Measurements from ENCODE around the gene APOM.
A peak's percentile ranks its signal among the peaks of the same experiment; 100 is the strongest.

The APOM gene

DNA sequence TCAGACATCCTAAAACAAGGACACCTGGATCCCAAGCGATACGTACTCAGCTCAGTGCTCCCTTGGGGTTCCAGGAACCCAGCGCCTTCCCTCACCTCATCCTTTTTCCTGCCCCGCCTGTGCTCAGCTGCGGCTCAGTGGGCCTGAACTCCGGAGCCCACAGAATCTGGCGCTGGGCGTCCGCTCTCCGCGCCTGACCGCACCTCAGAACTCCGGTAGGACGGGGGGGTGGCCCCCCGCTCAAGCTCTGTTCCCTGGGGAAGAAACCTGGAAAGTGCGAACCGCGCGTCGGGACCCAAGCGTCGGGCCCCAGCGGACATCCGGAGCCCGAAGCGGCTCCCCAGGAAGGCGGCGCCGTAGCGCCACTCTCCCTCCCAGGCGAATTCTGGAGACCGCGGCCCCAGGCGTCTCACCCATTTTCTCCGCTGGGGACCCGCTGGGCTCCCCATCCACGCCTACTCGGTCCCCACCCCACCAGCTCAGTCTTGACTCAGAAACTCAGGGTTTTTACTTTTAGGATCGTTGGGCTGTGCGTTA is 25.5 kb downstream of the APOM start:
- DNase-seq: peak; percentile 51

DNA sequence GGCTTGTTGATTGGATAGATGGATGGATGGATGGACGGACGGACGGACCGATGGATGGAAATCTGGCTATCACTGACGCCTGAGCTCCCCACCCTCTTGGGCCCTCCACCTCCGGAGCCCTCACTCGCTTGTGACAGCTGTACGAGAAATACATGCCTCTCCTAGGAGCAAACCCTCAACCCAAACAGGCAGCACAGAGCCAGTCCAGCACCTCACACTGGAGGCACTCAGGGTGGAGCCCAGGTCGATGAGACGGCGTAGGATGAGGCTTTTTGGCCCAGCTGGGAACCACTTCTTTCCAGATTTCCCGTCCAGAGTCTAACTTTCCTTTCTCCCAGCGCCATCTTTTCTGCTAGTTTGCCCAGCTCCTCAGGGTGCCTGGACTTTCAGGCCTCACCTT is 27.9 kb downstream of the APOM start:
- no peak for DNase-seq

DNA sequence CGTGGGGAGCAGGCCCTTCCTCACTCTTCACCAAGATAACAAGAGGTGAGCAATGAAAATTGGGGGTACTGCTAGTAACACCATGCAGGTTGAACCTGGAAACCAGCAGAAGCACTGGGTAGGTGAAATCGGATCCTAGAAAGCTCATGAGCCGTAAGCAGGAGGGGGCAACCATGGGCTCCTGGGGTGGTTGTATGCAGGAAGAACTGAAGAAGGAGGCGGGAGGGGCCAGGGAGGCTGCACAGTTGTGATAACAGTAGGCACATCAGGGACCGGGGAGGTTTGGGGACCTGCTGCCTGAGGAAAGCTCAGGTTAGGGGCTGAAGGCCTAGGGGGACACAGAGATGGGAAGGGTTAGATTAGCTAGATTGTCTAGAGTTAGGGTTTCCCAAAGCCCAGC is 30.8 kb downstream of the APOM start:
- DNase-seq: no peak

DNA sequence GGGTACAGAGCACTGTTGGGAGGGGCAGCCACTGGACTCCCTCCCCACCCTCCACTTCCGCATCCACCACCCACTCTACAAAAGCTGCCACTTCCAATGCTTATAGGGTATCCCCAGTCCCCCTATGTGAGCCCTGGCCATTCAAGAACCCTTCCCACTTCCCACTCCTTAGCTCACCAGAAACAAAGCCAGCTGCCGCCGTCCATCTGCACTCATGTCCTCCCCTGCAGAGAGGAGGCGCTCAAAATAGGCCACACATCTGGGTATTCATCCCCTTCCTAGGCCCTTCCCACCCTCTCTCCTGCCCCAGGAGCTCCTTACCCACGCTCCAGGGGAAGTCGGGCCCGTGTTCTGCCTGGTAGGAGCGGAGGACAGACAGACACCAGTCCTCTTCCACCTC is 31.6 kb downstream of the APOM start:
- no peak for DNase-seq

DNA sequence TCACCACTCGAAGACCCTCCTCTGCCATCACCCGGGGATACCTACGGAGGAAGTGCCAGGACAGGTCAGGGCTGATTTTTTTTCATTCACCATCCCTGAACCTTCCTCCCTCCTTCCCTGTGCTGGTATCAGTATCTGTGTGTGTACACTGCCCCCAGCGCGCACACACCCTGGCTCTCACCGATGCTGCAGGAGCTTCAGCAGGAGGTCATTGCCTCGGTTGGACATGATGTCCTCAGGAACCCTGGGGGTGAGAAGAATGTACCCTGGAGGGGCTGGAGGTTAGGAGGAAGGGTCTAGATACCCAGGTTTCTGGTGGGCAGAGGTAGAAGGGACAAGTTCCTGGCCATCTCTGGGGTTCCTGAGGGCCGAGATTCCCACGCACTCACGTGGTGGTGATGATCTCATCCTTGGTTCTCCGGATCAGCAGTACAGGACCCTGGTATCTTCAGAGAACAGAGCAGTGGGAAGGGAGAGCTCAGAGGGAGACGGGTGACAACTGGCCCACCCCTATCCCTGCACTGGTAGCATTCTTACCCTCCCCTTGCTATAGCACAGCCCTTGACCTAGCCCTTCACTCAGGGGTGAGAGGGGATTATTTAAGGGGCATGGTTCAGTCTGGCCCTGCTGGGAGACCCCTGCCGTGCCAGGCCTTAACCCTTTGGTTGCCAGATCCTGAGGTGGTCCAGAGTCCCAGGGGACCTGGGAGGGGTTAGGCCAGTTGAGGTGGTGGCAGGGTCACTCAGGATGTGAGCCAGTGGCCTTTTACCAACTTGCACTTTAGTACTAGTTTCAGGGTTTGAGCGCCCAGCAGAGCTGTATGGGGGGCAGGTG is 32.4 kb downstream of the APOM start:
- DNase-seq: no peak

DNA sequence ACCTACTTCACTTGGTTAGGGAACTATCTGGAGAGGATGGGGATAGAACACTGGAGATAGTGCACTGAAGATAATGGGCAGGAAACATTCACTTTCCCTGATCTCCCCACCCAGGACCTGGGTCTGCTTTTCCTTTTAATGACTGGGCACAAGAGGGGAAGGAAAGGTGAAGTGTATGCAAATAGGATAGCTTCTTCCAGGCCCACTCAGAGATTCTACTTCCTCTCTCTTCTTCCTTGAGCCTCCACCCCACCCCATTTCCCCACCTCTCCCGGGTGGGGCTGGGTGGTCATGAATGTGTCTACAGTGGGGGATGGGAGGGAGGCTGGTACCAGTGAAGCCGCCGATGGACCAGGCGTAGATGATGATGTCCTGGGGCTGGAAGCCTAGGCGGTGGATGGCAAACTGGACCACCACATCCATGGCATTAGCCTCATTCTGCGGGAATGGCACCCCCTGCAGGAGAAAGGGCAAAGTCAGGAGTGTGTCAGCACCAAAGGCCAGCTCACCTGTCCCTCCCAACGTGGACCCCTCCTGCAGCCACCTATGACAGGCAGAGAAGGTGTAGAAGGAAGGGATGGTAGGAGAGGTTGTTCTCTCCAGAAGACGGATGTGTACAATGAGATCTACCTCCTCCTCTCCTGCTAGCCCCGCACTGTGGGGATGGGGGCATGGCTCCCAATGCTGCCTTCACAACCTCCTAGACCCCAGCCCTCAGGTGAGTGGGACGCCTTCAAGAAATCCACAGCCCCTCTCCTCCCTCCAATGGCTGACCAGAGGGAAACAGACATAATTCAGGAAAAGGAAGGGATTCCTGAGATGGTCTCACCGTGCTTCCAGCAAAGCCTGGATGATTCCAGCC is 33.8 kb downstream of the APOM start:
- no peak for DNase-seq

DNA sequence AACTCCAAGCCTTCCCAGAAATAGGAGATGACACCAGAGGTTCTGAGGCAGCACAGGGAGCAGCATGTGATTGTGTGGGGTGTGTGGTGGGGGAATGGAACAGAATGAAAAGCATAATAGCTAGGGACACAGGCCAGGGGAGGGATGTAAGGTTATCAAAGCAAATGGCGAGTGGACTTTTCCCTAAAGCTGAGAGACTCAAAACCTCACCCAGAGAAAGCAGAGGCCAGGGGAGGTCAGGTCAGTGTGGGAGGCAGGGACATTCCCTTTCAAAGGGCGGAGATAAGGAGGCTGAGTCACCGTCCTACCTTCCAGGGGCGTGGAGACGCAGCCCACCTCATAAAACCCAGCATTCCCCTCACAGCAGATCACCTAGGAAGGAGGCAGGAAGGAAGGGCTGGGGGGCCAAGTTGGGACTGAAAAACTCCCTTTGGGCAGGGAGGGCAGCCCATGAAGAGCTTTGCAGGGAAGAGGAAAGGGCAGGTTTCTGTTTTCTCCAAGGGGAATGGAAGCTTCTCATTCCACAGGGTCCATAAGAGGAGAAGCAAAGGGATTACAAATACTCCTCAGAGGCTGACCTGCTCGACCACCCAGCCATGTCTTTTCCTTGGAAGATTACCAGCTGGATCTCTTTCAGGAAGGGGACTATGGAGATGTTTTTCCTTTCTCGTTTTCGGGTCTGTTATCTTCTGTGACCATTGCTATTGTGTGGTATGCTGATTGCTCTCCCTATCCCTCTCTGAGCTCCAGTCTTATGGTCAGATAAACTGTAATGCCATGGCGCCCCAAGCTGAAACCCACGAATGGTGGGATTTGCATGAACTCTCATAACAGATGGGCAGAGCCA is 34.8 kb downstream of the APOM start:
- DNase-seq: no peak

DNA sequence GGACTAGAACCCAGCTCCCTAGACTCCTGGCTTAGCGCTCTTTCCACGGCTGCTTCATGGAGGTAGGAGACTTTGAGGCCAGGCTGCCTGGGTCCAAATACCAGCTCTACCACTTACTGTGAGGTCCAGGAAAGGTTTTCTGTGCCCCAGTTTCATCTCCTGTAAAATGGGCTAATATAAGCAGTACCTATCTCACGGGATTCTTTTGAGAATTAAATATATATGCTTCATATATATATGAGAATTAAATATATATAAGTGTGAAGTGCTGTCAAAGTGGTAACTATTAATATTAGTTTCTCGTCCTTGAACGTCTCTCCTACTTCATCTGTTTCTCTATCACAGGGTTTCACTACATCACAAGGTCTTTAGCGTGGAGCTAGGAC is 35.4 kb downstream of the APOM start:
- DNase-seq: no peak

DNA sequence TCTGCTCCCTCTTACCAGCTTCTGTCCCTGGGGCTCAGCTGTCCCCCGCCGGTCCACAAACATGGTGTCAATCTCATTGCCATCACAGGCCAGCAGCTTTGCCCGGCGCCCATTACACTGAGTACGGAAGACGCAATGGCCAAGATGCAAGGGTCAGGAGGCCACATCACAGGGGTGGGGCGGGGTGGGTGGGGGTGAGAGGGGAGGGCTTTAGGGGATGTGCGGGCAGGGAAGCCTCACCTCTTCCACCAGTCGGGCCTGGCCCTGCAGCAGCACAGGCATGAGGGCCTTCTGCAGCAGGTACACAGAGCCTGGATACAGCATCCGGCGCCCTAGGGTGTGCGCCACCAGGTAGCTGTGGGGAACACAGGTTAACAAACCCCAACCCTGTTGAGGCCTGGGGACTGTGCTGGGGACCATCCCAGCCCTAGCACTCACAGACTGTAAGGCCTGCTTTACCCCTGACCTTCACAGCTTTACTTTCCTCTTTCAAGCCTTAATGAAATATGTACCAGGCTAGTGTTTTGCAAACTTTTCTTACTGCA is 35.9 kb downstream of the APOM start:
- no peak for DNase-seq

DNA sequence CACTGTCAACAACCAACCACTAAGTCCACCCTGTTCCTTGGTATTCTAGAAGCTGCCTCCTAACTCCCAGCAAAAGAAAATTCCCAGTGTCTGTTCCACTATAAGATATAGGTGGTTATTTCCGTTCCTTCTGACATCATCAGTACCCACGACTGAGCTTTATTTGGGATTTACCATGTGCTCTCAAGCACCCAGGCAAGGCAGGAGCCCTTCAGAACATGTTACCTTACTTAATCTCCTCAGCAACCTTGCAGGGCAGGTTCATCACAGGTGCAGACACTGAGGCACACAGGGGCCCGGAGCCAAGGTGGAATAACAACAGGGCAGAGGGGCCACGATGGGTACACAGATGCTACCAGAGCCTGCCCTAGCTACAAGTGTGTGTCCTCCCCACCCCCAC is 36.7 kb downstream of the APOM start:
- DNase-seq: no peak

DNA sequence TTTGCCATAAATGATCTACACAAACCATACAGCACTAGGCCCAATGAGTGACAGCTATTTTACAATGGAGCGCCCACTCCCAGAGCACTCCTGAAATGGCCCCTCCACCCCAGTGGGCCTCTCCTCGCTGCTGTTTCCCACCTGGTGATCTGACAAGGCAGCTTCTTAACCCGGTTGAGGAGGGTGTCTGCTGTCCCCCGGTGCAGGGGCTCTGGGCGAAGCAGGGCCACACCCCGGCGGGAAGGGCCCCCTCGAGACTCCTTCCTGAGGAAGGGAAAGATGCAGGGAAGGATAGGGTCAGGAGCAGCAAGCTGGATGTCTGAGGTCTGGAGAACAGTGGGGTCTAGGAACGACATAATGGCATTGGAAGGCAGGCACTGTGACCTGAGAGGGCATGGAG is 37.2 kb downstream of the APOM start:
- DNase-seq: no peak

DNA sequence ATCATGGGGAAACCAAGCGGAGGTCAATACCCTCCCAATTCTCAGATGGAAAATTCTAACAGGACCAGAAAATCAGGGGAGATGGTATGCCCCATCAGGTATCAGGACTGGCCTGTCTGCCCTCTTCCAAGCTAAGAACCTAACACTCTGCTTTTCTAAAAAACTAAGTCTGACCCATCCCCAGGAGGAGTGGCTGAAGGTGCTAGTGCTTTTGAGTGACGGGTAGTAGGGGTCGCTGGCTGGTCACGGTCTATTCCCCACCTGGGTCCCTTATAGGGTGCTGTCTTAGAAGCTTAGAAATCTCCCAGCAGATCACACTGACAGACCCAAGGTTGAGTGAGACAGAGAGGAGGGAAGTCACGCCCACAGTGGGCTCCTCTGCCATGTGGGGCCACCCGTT is 37.8 kb downstream of the APOM start:
- no peak for DNase-seq

DNA sequence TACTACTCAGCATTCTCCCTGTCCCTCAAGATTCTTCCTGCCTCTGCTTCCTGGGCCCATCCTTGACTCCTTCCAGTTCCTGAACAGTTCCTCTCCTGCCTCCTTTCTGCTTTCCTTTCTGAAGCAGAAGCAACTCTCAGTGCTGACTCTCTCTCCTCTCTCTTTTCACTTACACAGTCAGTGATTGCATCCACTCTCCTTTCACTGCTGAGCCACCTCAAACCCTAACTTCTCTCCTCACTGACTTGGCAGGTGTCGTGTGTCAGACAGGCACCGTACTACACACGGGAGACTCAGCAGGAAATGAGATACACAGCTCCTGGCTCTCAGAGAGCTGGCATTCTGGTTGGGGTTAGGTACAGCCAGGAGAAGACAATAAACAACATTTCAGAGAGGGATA is 41.9 kb downstream of the APOM start:
- no peak for DNase-seq

DNA sequence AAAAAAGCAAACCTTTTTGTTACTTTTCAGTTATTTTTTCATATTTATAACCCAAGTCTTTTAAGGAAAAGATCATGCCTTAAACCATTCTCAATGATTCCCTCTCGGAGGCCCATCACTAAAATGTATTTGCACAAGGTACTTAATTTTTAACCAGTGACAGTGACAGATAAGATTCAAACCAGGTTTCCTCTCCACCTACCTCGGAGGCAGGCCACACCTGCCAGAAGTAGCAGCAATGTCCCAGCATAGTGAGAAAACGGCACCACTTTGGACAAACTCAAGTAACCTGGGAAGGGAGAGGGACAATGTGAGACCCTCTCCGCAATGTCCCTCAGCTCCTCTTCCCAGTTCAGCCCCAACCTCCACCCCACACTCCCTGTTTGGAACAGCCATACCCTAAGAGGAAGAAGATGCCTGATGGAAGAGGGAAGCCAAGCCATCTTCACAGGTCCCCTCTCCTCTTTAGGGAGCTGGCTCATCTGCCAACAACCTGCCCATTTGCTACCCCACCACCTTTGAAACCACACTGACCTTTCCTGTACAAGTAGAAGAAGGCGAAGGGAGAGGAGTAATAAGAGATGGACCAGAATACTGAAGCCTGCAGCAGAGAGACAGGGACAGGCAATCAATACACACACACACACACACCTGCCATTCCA is 45.2 kb downstream of the APOM start:
- no peak for DNase-seq

DNA sequence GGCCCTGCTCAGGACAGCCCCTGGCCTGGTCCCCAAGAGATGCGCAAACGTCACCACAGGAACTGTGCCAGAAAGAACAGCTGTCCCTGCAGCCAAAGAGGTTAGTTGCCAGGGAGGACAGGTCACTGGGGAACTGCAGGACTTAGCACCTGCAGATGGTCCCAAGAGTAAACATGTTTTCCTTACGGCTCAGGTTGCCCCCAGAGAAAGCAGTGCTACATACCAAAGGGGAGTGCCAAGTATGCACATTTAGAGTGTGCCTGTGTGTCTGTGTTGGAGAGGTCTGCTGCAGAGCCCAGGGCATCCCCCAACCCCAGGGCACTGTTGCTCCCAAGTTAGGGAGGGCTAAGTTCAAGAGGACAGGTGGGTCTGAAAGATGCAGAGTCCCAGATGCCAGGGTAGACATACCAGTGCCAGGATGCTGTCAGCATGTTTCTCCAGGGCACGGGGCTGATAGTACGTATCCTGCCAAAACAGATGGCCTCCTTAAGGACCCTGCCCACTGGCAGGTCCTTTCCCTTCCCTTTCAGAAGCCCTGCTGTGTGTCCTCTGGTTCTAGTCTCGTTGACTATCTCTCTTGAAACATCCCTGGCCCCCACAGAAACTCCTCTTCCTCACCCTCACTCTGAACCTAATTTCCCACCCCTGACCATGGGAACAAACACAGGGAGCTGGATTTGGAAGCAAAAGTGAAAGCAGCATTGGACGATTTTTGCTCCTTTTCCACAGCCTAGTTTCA is 46.1 kb downstream of the APOM start:
- DNase-seq: no peak

DNA sequence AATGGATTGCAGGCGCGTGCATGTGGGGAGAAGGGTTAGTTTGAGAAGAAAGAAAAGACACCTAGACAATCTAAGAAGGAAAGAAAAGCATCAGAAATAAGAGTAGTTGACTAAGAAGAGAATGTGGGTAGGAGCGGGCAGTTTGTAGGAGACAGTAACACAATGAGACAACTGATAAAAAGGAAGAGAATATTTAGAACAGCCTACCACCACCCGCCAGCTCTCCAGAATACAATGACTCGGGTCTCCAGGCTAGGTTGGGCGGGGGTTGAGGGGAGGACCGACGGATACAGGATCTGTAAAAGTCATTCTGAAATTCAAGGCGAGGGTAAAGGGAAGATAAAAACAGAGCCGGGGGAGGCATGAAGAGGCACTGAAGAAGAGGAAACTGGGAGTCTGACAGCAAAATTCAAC is 46.7 kb downstream of the APOM start:
- DNase-seq: no peak

DNA sequence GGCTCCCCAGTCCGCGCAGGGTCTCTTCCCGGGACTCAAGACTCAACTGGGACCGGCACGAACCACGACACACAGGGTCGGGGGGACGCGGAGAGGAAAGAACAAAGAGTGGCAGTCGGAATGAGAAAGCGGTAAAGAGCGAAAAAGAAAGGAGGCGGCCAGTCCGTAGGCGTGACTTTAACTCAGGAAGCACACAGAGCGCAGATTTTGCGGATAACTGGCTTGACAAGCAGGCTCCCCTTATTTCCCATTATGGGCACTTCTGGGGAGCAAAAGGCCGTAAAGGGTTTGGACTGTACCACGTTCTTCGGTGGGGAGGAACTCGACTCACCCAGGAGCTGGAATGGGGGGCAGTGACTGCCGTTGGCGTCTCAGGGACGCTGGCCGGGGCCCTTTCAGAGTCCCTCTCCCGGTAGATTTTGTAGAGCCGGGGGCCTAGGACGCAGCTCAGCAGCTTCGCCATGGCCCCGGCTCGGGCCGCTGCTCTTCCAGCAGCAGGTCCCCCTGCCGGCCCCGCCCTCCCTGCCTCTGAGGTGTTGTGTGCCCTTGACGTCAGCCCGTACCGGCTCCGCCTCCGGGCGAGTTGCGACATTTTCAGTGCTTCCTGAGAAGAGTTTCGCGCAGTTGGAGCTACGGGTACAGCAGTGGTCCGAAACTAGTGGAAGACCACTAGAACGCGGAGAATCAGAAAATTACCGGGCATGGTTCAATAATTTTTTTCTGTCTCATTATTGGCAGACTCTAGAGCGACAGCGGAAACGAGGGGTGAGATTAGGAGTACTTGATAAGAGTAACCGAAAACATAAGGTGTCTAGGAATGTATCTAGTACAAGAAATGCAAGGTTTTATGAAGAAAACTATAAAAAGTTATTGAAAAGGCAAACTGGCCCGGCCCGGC is 47.4 kb downstream of the APOM start, which contains the start of gene ABHD16A:
ABHD16A (minus strand) TSS at position 506 of the 898 bp plus-strand sequence; CDS start at position 463, 43 bp downstream.
- DNase-seq: peak; percentile 95

DNA sequence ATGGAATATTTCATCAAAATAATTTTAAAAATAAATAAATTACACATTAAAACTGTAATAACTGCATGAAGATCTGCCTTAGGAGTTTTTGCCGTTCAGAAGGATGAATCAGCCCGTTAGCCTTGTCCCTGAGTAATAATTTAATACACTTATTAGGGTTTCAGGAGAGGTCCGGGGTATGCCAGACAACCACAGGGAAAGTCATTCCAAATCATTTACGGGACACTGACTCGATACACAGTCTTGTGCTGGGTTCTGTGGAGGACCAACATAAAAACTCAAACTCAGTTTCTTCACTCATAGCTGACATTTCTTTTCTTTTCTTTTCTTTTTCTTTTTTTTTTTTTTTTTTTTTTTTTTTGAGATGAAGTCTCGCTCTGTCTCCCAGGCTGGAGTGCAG is 50.2 kb downstream of the APOM start:
- DNase-seq: no peak

DNA sequence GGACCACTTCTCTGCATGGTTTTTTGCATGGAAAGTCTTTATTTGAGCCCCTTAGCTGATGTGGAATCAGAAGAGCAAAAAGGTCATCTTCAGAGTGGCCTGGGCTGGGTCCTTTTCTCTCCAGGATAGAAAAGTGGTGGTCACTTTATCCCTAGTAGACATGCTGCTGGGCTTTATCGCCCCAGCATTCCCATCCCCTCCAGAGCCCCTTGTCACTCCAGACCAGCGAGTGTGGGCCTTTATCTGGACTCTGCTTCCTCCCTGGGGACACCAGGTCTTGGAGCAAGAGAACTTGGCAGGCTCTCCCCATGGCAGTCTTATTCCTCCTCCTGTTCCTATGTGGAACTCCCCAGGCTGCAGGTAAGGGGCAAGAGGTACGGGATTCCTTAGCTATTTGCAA is 50.9 kb downstream of the APOM start, which contains the start of gene LY6G6F:
LY6G6F (plus strand) TSS at position 268 of the 400 bp plus-strand sequence; CDS start at position 309, 41 bp downstream.
- no peak for DNase-seq

DNA sequence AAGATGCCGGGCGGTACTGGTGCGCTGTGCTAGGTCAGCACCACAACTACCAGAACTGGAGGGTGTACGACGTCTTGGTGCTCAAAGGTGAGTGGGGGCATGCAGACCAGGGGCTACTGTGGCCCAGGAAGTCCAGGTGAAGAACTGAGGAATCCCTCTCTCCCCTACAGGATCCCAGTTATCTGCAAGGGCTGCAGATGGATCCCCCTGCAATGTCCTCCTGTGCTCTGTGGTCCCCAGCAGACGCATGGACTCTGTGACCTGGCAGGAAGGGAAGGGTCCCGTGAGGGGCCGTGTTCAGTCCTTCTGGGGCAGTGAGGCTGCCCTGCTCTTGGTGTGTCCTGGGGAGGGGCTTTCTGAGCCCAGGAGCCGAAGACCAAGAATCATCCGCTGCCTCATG is 52.0 kb downstream of the APOM start:
- no peak for DNase-seq

All from activated CD4-positive, CD25-positive, alpha-beta regulatory T cell treated with anti-CD3 and anti-CD28 coated beads, Interleukin-2, amount 50 U/mL, for 72 hours (primary cell).